ENCODE results near the gene SF3A2.

SF3A2 gene

GRCh38 chr19:2189880-2190279 is 46.7 kb upstream of the SF3A2 start:
- no peak overlapping the region for H2AFZ ChIP-seq (ENCODE audit: low read length)
- H3K4me3 ChIP-seq (ENCODE audit: low read depth, low read length, poor library complexity, severe bottlenecking) = no peak overlapping the region
- H3K4me1 ChIP-seq (ENCODE audit: insufficient read depth, low read length, severe bottlenecking) = peaks cover 5% of the 10 kb centered on the region
- no peaks in the 10 kb centered on the region for H3K9me3 ChIP-seq (ENCODE audit: low read length)
- no peaks in the 10 kb centered on the region for H3K27me3 ChIP-seq (ENCODE audit: insufficient read depth, low read length)
- no peak overlapping the region for H3K27ac ChIP-seq (ENCODE audit: low read depth, low read length, poor library complexity, severe bottlenecking)
- no peak overlapping the region for H3K9ac ChIP-seq (ENCODE audit: low read length)
- H3F3A ChIP-seq (ENCODE audit: insufficient read depth, low read length) = no peaks in the 10 kb centered on the region
- H3K79me2 ChIP-seq (ENCODE audit: insufficient read depth, low read length) = no peaks in the 10 kb centered on the region
- no peak for TF ChIP-seq CTCF (IDR thresholded peaks at IDR 0.05; ENCODE audit: low read length)
- TF ChIP-seq EZH2 (IDR thresholded peaks at IDR 0.05; ENCODE audit: borderline replicate concordance, low read length) = no peak
- no peaks in the 10 kb centered on the region for H3K9me2 ChIP-seq (ENCODE audit: low read depth, low read length)
- no peak overlapping the region for H3K4me2 ChIP-seq (ENCODE audit: low read length)
- H4K20me1 ChIP-seq (ENCODE audit: insufficient read depth, low read length) = no peaks in the 10 kb centered on the region
- peaks cover 23% of the 10 kb centered on the region; the same call in 1 of the 2 replicates for H3K36me3 ChIP-seq (ENCODE audit: insufficient read depth, low read length)

- Histone ChIP-seq H3K4me1 (ENCODE audit: insufficient read depth, low read length, severe bottlenecking) (peaks cover 5% of the 10 kb centered on the region), H3K4me2 (ENCODE audit: low read length) (no peak overlapping the region), H3K9me3 (ENCODE audit: low read length) (no peaks in the 10 kb centered on the region), H3K9ac (ENCODE audit: low read length) (no peak overlapping the region), H2AFZ (ENCODE audit: low read length) (no peak overlapping the region), H3K27me3 (ENCODE audit: insufficient read depth, low read length) (no peaks in the 10 kb centered on the region), H3K36me3 (ENCODE audit: insufficient read depth, low read length) (peaks cover 20% of the 10 kb centered on the region), H3K79me2 (ENCODE audit: insufficient read depth, low read length) (no peaks in the 10 kb centered on the region), H3F3A (ENCODE audit: insufficient read depth, low read length) (no peaks in the 10 kb centered on the region), H3K9me2 (ENCODE audit: low read depth, low read length) (no peaks in the 10 kb centered on the region), H4K20me1 (ENCODE audit: insufficient read depth, low read length) (no peaks in the 10 kb centered on the region), H3K27ac (ENCODE audit: low read depth, low read length, poor library complexity, severe bottlenecking) (no peak overlapping the region), H3K4me3 (ENCODE audit: low read depth, low read length, poor library complexity, severe bottlenecking) (no peak overlapping the region)
- no peak for TF ChIP-seq CTCF (IDR thresholded peaks at IDR 0.05; ENCODE audit: low read length)
- TF ChIP-seq EZH2 (IDR thresholded peaks at IDR 0.05; ENCODE audit: borderline replicate concordance, low read length) = no peak
Measured at GRCh38 chr19:2190848-2191455, 45.7 kb upstream of the SF3A2 start.

- Histone ChIP-seq H3K9me3 (ENCODE audit: low read length) (no peaks in the 10 kb centered on the region), H3K4me2 (ENCODE audit: low read length) (no peak overlapping the region), H2AFZ (ENCODE audit: low read length) (no peak overlapping the region), H4K20me1 (ENCODE audit: insufficient read depth, low read length) (no peaks in the 10 kb centered on the region), H3K4me1 (ENCODE audit: insufficient read depth, low read length, severe bottlenecking) (peaks cover 5% of the 10 kb centered on the region), H3F3A (ENCODE audit: insufficient read depth, low read length) (no peaks in the 10 kb centered on the region), H3K27ac (ENCODE audit: low read depth, low read length, poor library complexity, severe bottlenecking) (no peak overlapping the region), H3K27me3 (ENCODE audit: insufficient read depth, low read length) (no peaks in the 10 kb centered on the region), H3K79me2 (ENCODE audit: insufficient read depth, low read length) (no peaks in the 10 kb centered on the region), H3K4me3 (ENCODE audit: low read depth, low read length, poor library complexity, severe bottlenecking) (no peak overlapping the region), H3K9me2 (ENCODE audit: low read depth, low read length) (no peaks in the 10 kb centered on the region), H3K36me3 (ENCODE audit: insufficient read depth, low read length) (peaks cover 16% of the 10 kb centered on the region), H3K9ac (ENCODE audit: low read length) (no peak overlapping the region)
- no peak for TF ChIP-seq CTCF (IDR thresholded peaks at IDR 0.05; ENCODE audit: low read length)
Measured at GRCh38 chr19:2191456-2192310, 44.9 kb upstream of the SF3A2 start.
